Astrocyte (in vitro differentiated cells and primary cell): ENCODE measurements around the gene PDZD7. TPM values are rescaled to one million over a fixed set of nuclear protein-coding genes. Genes with fewer than 3 reads are reported as not detected.
A peak's percentile ranks its signal among the peaks of the same experiment; 100 is the strongest.

ENCODE experiments used
- DNase-seq: peaks from one replicate; pipeline ENCODE4 v3.0.0-alpha.2; 2010; ENCODE audit warnings: low read depth
- FAIRE-seq: peaks from 2 replicates; lab custom pipeline; 2011; peaks lifted over from hg19 to GRCh38; lab: Jason Lieb, UNC
- H2AFZ ChIP-seq: 2 replicates; pipeline ENCODE4 v1.6.0; 2012; ENCODE audit warnings: low read depth, low read length, inconsistent platforms
- H3K27ac ChIP-seq: 2 replicates; pipeline ENCODE4 v1.5.1; 2011; ENCODE audit warnings: low read depth, low read length, inconsistent platforms
- H3K27me3 ChIP-seq: 2 replicates; pipeline ENCODE4 v1.6.0; 2011; ENCODE audit warnings: low read length, inconsistent platforms; ENCODE audit not compliant: insufficient read depth
- H3K36me3 ChIP-seq: 2 replicates; pipeline ENCODE4 v1.5.1; 2011; ENCODE audit warnings: low read length, inconsistent platforms; ENCODE audit not compliant: insufficient read depth
- H3K4me1 ChIP-seq: 2 replicates; pipeline ENCODE4 v1.5.1; 2011; ENCODE audit warnings: low read length, inconsistent platforms; ENCODE audit not compliant: insufficient read depth
- H3K4me2 ChIP-seq: 2 replicates; pipeline ENCODE4 v1.6.0; 2012; ENCODE audit warnings: low read length, inconsistent platforms
- H3K4me3 ChIP-seq: 2 replicates; pipeline ENCODE4 v1.5.1; 2011; ENCODE audit warnings: low read depth, mild to moderate bottlenecking, low read length, inconsistent platforms; ENCODE audit not compliant: insufficient read depth
- H3K79me2 ChIP-seq: 2 replicates; pipeline ENCODE4 v1.6.0; 2012; ENCODE audit warnings: mild to moderate bottlenecking, low read length, inconsistent platforms; ENCODE audit not compliant: insufficient read depth
- H3K9ac ChIP-seq: 2 replicates; pipeline ENCODE4 v1.6.0; 2012; ENCODE audit warnings: mild to moderate bottlenecking, low read length, inconsistent platforms
- H3K9me3 ChIP-seq: 2 replicates; pipeline ENCODE4 v1.5.1; 2012; ENCODE audit warnings: low read depth, mild to moderate bottlenecking, low read length, inconsistent platforms; ENCODE audit not compliant: insufficient read depth
- H4K20me1 ChIP-seq: 2 replicates; pipeline ENCODE4 v1.6.0; 2012; ENCODE audit warnings: low read length, inconsistent platforms; ENCODE audit not compliant: insufficient read depth
- H3K27ac Mint-ChIP-seq: one replicate; pipeline ENCODE4 v1.8.0; 2021; ENCODE audit warnings: mild to moderate bottlenecking, mixed read lengths; ENCODE audit not compliant: unreplicated experiment
- H3K27me3 Mint-ChIP-seq: one replicate; pipeline ENCODE4 v1.8.0; 2021; ENCODE audit warnings: low read depth, mixed read lengths; ENCODE audit not compliant: unreplicated experiment
- H3K36me3 Mint-ChIP-seq: one replicate; pipeline ENCODE4 v1.8.0; 2021; ENCODE audit warnings: low read depth, mixed read lengths; ENCODE audit not compliant: unreplicated experiment
- H3K4me1 Mint-ChIP-seq: one replicate; pipeline ENCODE4 v1.8.0; 2021; ENCODE audit warnings: low read depth, mixed read lengths; ENCODE audit not compliant: unreplicated experiment
- H3K4me3 Mint-ChIP-seq: one replicate; pipeline ENCODE4 v1.8.0; 2021; ENCODE audit warnings: mild to moderate bottlenecking, moderate library complexity, mixed read lengths; ENCODE audit not compliant: unreplicated experiment
- H3K9me3 Mint-ChIP-seq: one replicate; pipeline ENCODE4 v1.8.0; 2021; ENCODE audit warnings: mild to moderate bottlenecking, mixed read lengths; ENCODE audit not compliant: unreplicated experiment
- CTCF ChIP-seq: IDR thresholded peaks from 2 replicates; pipeline ENCODE4 v1.5.1; 2011; ENCODE audit warnings: low read depth, mild to moderate bottlenecking, inconsistent platforms, low read length, moderate library complexity; ENCODE audit not compliant: insufficient read depth
- EZH2 ChIP-seq: IDR thresholded peaks from 2 replicates; pipeline ENCODE4 v1.6.1; 2012; ENCODE audit warnings: mild to moderate bottlenecking, low read length, inconsistent platforms; ENCODE audit not compliant: insufficient read depth
- total RNA-seq: library from RNA; stranded (reverse); gene quantifications from 2 replicates; pipeline ENCODE4 v1.2.1, GENCODE V29; 2021

The PDZD7 gene
- total RNA-seq, 1 donor from 2014 or later = 4.5 TPM

- DNase-seq (no peak), FAIRE-seq (no peak)
- no peak overlapping the region for H3K27ac ChIP-seq
- TF ChIP-seq EZH2 (no peak), CTCF (no peak)
- Mint-ChIP-seq H3K4me1 (peaks cover 10% of the 10 kb centered on the region), H3K9me3 (no peaks in the 10 kb centered on the region), H3K27ac (no peak overlapping the region), H3K27me3 (no peaks in the 10 kb centered on the region), H3K36me3 (peaks cover 2% of the 10 kb centered on the region), H3K4me3 (peak overlapping the region; percentile 50)
- no peaks in the 10 kb centered on the region for H4K20me1 ChIP-seq
- no peak overlapping the region for H3K9ac ChIP-seq
- H3K27me3 ChIP-seq = no peaks in the 10 kb centered on the region
- peaks cover 8% of the 10 kb centered on the region for H3K4me1 ChIP-seq
- no peaks in the 10 kb centered on the region for H3K79me2 ChIP-seq
- no peak overlapping the region for H3K4me3 ChIP-seq
- H3K36me3 ChIP-seq = no peaks in the 10 kb centered on the region
- H3K9me3 ChIP-seq = no peaks in the 10 kb centered on the region
- no peak overlapping the region for H2AFZ ChIP-seq
- H3K4me2 ChIP-seq = no peak overlapping the region
Observed at GRCh38 chr10:100972115-100972903, 58.6 kb downstream of the PDZD7 start.

GRCh38 chr10:100970914-100971811 is 59.8 kb downstream of the PDZD7 start:
- FAIRE-seq (no peak), DNase-seq (no peak)
- Histone ChIP-seq H3K4me3 (no peak overlapping the region), H3K9me3 (no peaks in the 10 kb centered on the region), H3K9ac (no peak overlapping the region), H3K4me2 (no peak overlapping the region), H3K79me2 (no peaks in the 10 kb centered on the region), H3K36me3 (no peaks in the 10 kb centered on the region), H3K27ac (no peak overlapping the region), H2AFZ (no peak overlapping the region), H3K27me3 (no peaks in the 10 kb centered on the region), H4K20me1 (no peaks in the 10 kb centered on the region), H3K4me1 (peaks cover 8% of the 10 kb centered on the region)
- Mint-ChIP-seq H3K27me3 (no peaks in the 10 kb centered on the region), H3K4me1 (peaks cover 10% of the 10 kb centered on the region), H3K4me3 (peak overlapping the region; percentile 73), H3K36me3 (no peaks in the 10 kb centered on the region), H3K9me3 (no peaks in the 10 kb centered on the region), H3K27ac (no peak overlapping the region)
- TF ChIP-seq CTCF = no peak
